Activated naive CD8-positive, alpha-beta T cell treated with anti-CD3 and anti-CD28 coated beads for 36 hours (primary cell): ENCODE data around the gene SPATA33. TPM values are rescaled to one million over a fixed set of nuclear protein-coding genes. Genes with fewer than 3 reads are reported as not detected.

ENCODE experiments used
- DNase-seq: peaks from one replicate; pipeline ENCODE4 v3.0.0; 2021
- H3K27ac Mint-ChIP-seq: one replicate; pipeline ENCODE4 v1.8.0; 2022; ENCODE audit warnings: mild to moderate bottlenecking, moderate library complexity, mixed read lengths
- H3K27me3 Mint-ChIP-seq: one replicate; pipeline ENCODE4 v1.8.0; 2022; ENCODE audit warnings: mild to moderate bottlenecking, mixed read lengths
- H3K36me3 Mint-ChIP-seq: one replicate; pipeline ENCODE4 v1.8.0; 2021; ENCODE audit warnings: mild to moderate bottlenecking, mixed read lengths
- H3K4me1 Mint-ChIP-seq: one replicate; pipeline ENCODE4 v1.8.0; 2021; ENCODE audit warnings: mixed read lengths
- H3K4me3 Mint-ChIP-seq: one replicate; pipeline ENCODE4 v1.8.0; 2022; ENCODE audit warnings: mild to moderate bottlenecking, moderate library complexity, mixed read lengths
- H3K9me3 Mint-ChIP-seq: one replicate; pipeline ENCODE4 v1.8.0; 2022; ENCODE audit warnings: mixed read lengths
- total RNA-seq, 2 experiments: library from RNA; stranded (reverse); gene quantifications; one replicate each; pipeline ENCODE4 v1.2.3, GENCODE V29; 2021

SPATA33 gene
- 10 to 100 TPM in 1 of 2 experiments, 1 to 10 TPM in 1; 7.0 to 10.2 TPM for total RNA-seq

GRCh38 chr16:89657442-89658220, at the start of gene SPATA33, which contains the start of gene CHMP1A:
Gene SPATA33 (plus strand): TSS chr16:89657836. CDS start chr16:89657912, 76 bp downstream.
Gene CHMP1A (minus strand): TSS chr16:89657708. CDS start chr16:89657588, 120 bp downstream.
- peak; percentile 96 for DNase-seq
- Mint-ChIP-seq H3K4me1 (peaks cover 22% of the 10 kb centered on the region), H3K4me3 (peak within 1 kb of the TSS; percentile 89), H3K27me3 (no peaks in the 10 kb centered on the region), H3K9me3 (no peaks in the 10 kb centered on the region), H3K36me3 (peaks cover 31% of the 10 kb centered on the region), H3K27ac (peak within 1 kb of the TSS; percentile 82)

- Mint-ChIP-seq H3K27me3 (no peaks in the 10 kb centered on the region), H3K36me3 (no peaks in the 10 kb centered on the region), H3K4me3 (no peak overlapping the region), H3K9me3 (no peaks in the 10 kb centered on the region), H3K27ac (no peak overlapping the region), H3K4me1 (peaks cover under 1% of the 10 kb centered on the region)
- no peak for DNase-seq
These were observed 49.5 kb upstream of the SPATA33 start for GRCh38 chr16:89607937-89608740.

- H3K27me3 Mint-ChIP-seq, result no peaks in the 10 kb centered on the region
- no peaks in the 10 kb centered on the region for H3K9me3 Mint-ChIP-seq
- no peaks in the 10 kb centered on the region for H3K4me1 Mint-ChIP-seq
- no peak for DNase-seq
- no peaks in the 10 kb centered on the region for H3K36me3 Mint-ChIP-seq
- no peak overlapping the region for H3K27ac Mint-ChIP-seq
- H3K4me3 Mint-ChIP-seq, result no peak overlapping the region
These were observed 47.6 kb upstream of the SPATA33 start for GRCh38 chr16:89610108-89610453.

GRCh38 chr16:89612415-89613166, 45.0 kb upstream of the SPATA33 start:
- Mint-ChIP-seq H3K4me3 (no peak overlapping the region), H3K4me1 (peaks cover 9% of the 10 kb centered on the region), H3K27ac (no peak overlapping the region), H3K27me3 (peaks cover 4% of the 10 kb centered on the region), H3K9me3 (peaks cover 3% of the 10 kb centered on the region), H3K36me3 (no peaks in the 10 kb centered on the region)
- DNase-seq, result no peak

- peaks cover 9% of the 10 kb centered on the region for H3K4me1 Mint-ChIP-seq
- H3K36me3 Mint-ChIP-seq, result no peaks in the 10 kb centered on the region
- no peak within 1 kb of the TSS for H3K4me3 Mint-ChIP-seq
- H3K27ac Mint-ChIP-seq, result no peak within 1 kb of the TSS
- H3K27me3 Mint-ChIP-seq, result peaks cover 4% of the 10 kb centered on the region
- DNase-seq, result no peak
- H3K9me3 Mint-ChIP-seq, result peaks cover 3% of the 10 kb centered on the region
These were observed 44.2 kb upstream of the SPATA33 start, which contains the start of gene DPEP1 for GRCh38 chr16:89613231-89613953. Gene DPEP1 (plus strand): TSS chr16:89613642. CDS start chr16:89630411, 16,769 bp downstream.

GRCh38 chr16:89613954-89614459, 43.6 kb upstream of the SPATA33 start:
- Mint-ChIP-seq H3K9me3 (peaks cover 3% of the 10 kb centered on the region), H3K27me3 (peaks cover 4% of the 10 kb centered on the region), H3K4me3 (no peak overlapping the region), H3K27ac (no peak overlapping the region), H3K4me1 (peaks cover 9% of the 10 kb centered on the region), H3K36me3 (no peaks in the 10 kb centered on the region)
- DNase-seq, result no peak

GRCh38 chr16:89615176-89615575, 42.5 kb upstream of the SPATA33 start:
- H3K4me1 Mint-ChIP-seq, result peaks cover 9% of the 10 kb centered on the region
- H3K27ac Mint-ChIP-seq, result no peak overlapping the region
- H3K4me3 Mint-ChIP-seq, result no peak overlapping the region
- H3K9me3 Mint-ChIP-seq, result peaks cover 3% of the 10 kb centered on the region
- no peaks in the 10 kb centered on the region for H3K36me3 Mint-ChIP-seq
- DNase-seq, result no peak
- peaks cover 4% of the 10 kb centered on the region for H3K27me3 Mint-ChIP-seq

GRCh38 chr16:89615596-89616090, 42.0 kb upstream of the SPATA33 start:
- Mint-ChIP-seq H3K9me3 (peaks cover 3% of the 10 kb centered on the region), H3K36me3 (no peaks in the 10 kb centered on the region), H3K4me1 (peaks cover 9% of the 10 kb centered on the region), H3K27ac (no peak overlapping the region), H3K4me3 (no peak overlapping the region), H3K27me3 (peaks cover 4% of the 10 kb centered on the region)
- peak; percentile 34 for DNase-seq

- Mint-ChIP-seq H3K36me3 (no peaks in the 10 kb centered on the region), H3K9me3 (peaks cover 3% of the 10 kb centered on the region), H3K4me1 (peaks cover 9% of the 10 kb centered on the region), H3K27ac (peak overlapping the region; percentile 57), H3K27me3 (peaks cover 6% of the 10 kb centered on the region), H3K4me3 (peak overlapping the region; percentile 42)
- no peak for DNase-seq
These were observed 41.0 kb upstream of the SPATA33 start for GRCh38 chr16:89616623-89617022.

GRCh38 chr16:89617036-89617435, 40.6 kb upstream of the SPATA33 start:
- H3K27me3 Mint-ChIP-seq, result peaks cover 11% of the 10 kb centered on the region
- H3K27ac Mint-ChIP-seq, result peak overlapping the region; percentile 57
- DNase-seq, result no peak
- H3K36me3 Mint-ChIP-seq, result no peaks in the 10 kb centered on the region
- peaks cover 9% of the 10 kb centered on the region for H3K4me1 Mint-ChIP-seq
- peak overlapping the region; percentile 42 for H3K4me3 Mint-ChIP-seq
- H3K9me3 Mint-ChIP-seq, result peaks cover 3% of the 10 kb centered on the region

- no peak overlapping the region for H3K27ac Mint-ChIP-seq
- no peaks in the 10 kb centered on the region for H3K36me3 Mint-ChIP-seq
- peaks cover 9% of the 10 kb centered on the region for H3K4me1 Mint-ChIP-seq
- H3K27me3 Mint-ChIP-seq, result peaks cover 20% of the 10 kb centered on the region
- H3K4me3 Mint-ChIP-seq, result no peak overlapping the region
- H3K9me3 Mint-ChIP-seq, result peaks cover 3% of the 10 kb centered on the region
- no peak for DNase-seq
These were observed 39.3 kb upstream of the SPATA33 start for GRCh38 chr16:89618109-89618998.

GRCh38 chr16:89619840-89620239, 37.8 kb upstream of the SPATA33 start:
- Mint-ChIP-seq H3K4me1 (peaks cover 9% of the 10 kb centered on the region), H3K27me3 (peaks cover 30% of the 10 kb centered on the region), H3K36me3 (no peaks in the 10 kb centered on the region), H3K4me3 (no peak overlapping the region), H3K27ac (no peak overlapping the region), H3K9me3 (peaks cover 3% of the 10 kb centered on the region)
- no peak for DNase-seq

GRCh38 chr16:89620406-89620841, 37.2 kb upstream of the SPATA33 start:
- peaks cover 34% of the 10 kb centered on the region for H3K27me3 Mint-ChIP-seq
- H3K4me1 Mint-ChIP-seq, result peaks cover 9% of the 10 kb centered on the region
- H3K27ac Mint-ChIP-seq, result no peak overlapping the region
- no peak for DNase-seq
- H3K36me3 Mint-ChIP-seq, result no peaks in the 10 kb centered on the region
- H3K9me3 Mint-ChIP-seq, result peaks cover 3% of the 10 kb centered on the region
- H3K4me3 Mint-ChIP-seq, result no peak overlapping the region
